Osteoblast (primary cell): ENCODE data around the gene SLC25A3. TPM values are rescaled to one million over a fixed set of nuclear protein-coding genes. Genes with fewer than 3 reads are reported as not detected.

Source experiments
- DNase-seq: peaks from one replicate; pipeline ENCODE4 v3.0.0; 2011; ENCODE audit warnings: low spot score, mixed read lengths; ENCODE audit not compliant: insufficient read length; ENCODE audit errors: missing footprints
- H2AFZ ChIP-seq: 2 replicates; pipeline ENCODE4 v1.6.0; 2011; ENCODE audit warnings: mild to moderate bottlenecking, low read length
- H3K27ac ChIP-seq: 2 replicates; pipeline ENCODE4 v1.5.1; 2011; ENCODE audit warnings: mild to moderate bottlenecking, low read depth, low read length, moderate library complexity
- H3K27me3 ChIP-seq: 2 replicates; pipeline ENCODE4 v1.6.0; 2012; ENCODE audit warnings: mild to moderate bottlenecking, control low read depth, inconsistent platforms, low read length, moderate library complexity; ENCODE audit not compliant: insufficient read depth
- H3K36me3 ChIP-seq: 2 replicates; pipeline ENCODE4 v1.5.1; 2011; ENCODE audit warnings: mild to moderate bottlenecking, low read length, control low read depth, moderate library complexity; ENCODE audit not compliant: insufficient read depth
- H3K4me1 ChIP-seq: 2 replicates; pipeline ENCODE4 v1.5.1; 2011; ENCODE audit warnings: mild to moderate bottlenecking, low read length, control low read depth, moderate library complexity; ENCODE audit not compliant: insufficient read depth
- H3K4me2 ChIP-seq: 2 replicates; pipeline ENCODE4 v1.6.0; 2011; ENCODE audit warnings: mild to moderate bottlenecking, low read length; ENCODE audit not compliant: insufficient read depth
- H3K4me3 ChIP-seq: fragments of 200-600 bp; sonication (generic); 3 replicates; pipeline ENCODE4 v1.5.1; 2012; ENCODE audit warnings: mild to moderate bottlenecking, low read length, inconsistent platforms; ENCODE audit not compliant: insufficient read depth
- H3K79me2 ChIP-seq: 2 replicates; pipeline ENCODE4 v1.6.0; 2012; ENCODE audit warnings: mild to moderate bottlenecking, low read length, control low read depth, inconsistent platforms; ENCODE audit not compliant: insufficient read depth
- H3K9me3 ChIP-seq: 2 replicates; pipeline ENCODE4 v1.5.1; 2011; ENCODE audit warnings: low read depth, low read length, control low read depth
- H4K20me1 ChIP-seq: 2 replicates; pipeline ENCODE4 v1.6.0; 2012; ENCODE audit warnings: mild to moderate bottlenecking, low read length, control low read depth; ENCODE audit not compliant: insufficient read depth
- CTCF ChIP-seq: IDR thresholded peaks from 2 replicates; pipeline ENCODE4 v1.5.1; 2011; ENCODE audit warnings: mild to moderate bottlenecking, low read depth, low read length, moderate library complexity; ENCODE audit errors: extremely low read depth
- total RNA-seq: library from RNA; depleted of rRNA; stranded (reverse); fragments of >200 nt; gene quantifications from 2 replicates; pipeline ENCODE4 v1.2.3, GENCODE V29; 2012

The SLC25A3 gene
- total RNA-seq, 1 donor = 771 TPM

DNA sequence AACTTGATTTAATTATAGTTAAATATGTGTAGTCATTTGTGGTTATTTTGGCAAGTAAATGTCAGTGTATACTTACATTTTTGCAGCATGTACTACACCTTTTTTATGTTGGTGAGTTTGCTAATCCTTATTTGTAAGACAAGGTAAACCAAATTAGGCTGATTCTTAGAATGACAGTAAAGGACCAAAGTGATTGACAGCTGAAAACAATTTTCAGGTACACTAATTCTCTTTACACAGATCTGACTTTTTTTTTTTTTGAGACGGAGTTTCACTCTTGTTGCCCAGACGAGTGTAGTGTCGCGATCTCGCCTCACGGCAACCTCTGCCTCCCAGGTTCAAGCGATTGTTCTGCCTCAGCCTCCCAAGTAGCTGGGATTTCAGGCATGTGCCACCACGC lies 8.4 kb downstream of the SLC25A3 start:
- H3K4me2 ChIP-seq = no peak overlapping the region
- H3K36me3 ChIP-seq = peaks cover 72% of the 10 kb centered on the region
- H3K27ac ChIP-seq = no peak overlapping the region
- DNase-seq = no peak
- no peak overlapping the region for H2AFZ ChIP-seq
- no peaks in the 10 kb centered on the region for H3K27me3 ChIP-seq
- H3K9me3 ChIP-seq = no peaks in the 10 kb centered on the region
- H4K20me1 ChIP-seq = peaks cover 26% of the 10 kb centered on the region
- peaks cover 30% of the 10 kb centered on the region for H3K79me2 ChIP-seq
- H3K4me1 ChIP-seq = no peaks in the 10 kb centered on the region
- H3K4me3 ChIP-seq = no peak overlapping the region
- no peak for TF ChIP-seq CTCF

DNA sequence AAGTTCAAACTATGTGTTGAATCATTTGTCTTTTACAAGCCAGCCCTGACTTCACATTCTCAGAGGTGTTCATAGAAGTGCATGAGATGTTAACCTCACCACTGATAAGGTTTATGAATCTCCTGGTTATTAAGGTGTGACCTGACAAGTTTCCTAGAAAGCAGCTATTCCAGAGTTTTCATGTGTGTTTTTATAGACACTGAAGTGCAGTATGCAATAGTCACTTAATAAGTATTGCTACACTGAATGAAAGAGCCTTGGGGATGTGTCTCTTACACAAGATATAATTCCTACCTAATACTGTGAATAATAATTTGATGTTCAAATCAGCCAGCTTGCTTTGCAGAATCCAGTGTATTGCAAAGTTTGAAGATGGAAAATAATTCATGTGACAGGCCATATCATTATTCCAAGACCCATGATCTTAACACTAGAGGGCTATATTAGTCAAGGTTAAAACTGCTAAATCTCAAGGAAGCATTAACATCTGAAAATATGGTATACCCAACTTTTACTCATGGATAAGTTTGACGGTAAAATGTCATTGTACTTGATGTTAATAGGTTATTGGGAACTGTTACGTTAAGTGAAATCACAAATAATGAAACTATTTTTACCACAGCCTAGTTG lies 13.0 kb downstream of the SLC25A3 start:
- DNase-seq = no peak
- no peak overlapping the region for H3K27ac ChIP-seq

DNA sequence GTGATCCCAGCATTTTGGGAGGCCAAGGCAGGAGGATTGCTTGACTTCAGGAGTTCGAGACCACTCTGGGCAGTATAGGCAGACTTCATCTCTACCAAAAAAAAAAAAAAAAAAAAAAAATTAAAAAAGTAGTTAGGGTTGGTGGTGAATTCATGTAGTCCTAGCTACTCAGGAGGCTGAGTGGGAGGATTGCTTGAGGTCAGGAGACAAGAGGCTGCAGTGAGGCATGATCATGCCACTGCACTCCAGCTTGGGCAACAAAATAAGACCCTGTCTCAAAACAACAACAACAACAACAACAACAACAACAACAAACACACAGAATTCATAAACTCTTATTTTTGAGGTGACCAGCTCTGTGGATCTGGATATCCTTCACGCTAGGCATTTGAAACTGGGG lies 17.1 kb downstream of the SLC25A3 start:
- no peak overlapping the region for H3K4me2 ChIP-seq
- H3K4me3 ChIP-seq = no peak overlapping the region
- no peak for TF ChIP-seq CTCF
- no peaks in the 10 kb centered on the region for H3K27me3 ChIP-seq
- no peaks in the 10 kb centered on the region for H3K9me3 ChIP-seq
- H2AFZ ChIP-seq = no peak overlapping the region
- no peaks in the 10 kb centered on the region for H3K4me1 ChIP-seq
- DNase-seq = no peak
- no peaks in the 10 kb centered on the region for H4K20me1 ChIP-seq
- H3K27ac ChIP-seq = no peak overlapping the region
- no peaks in the 10 kb centered on the region for H3K79me2 ChIP-seq
- H3K36me3 ChIP-seq = no peaks in the 10 kb centered on the region

More for the DNA sequence above, 13.0 kb downstream of the SLC25A3 start:
- Histone ChIP-seq H3K79me2 (no peaks in the 10 kb centered on the region), H4K20me1 (no peaks in the 10 kb centered on the region), H2AFZ (no peak overlapping the region), H3K9me3 (no peaks in the 10 kb centered on the region), H3K36me3 (peaks cover 29% of the 10 kb centered on the region), H3K27me3 (no peaks in the 10 kb centered on the region), H3K4me3 (no peak overlapping the region), H3K4me2 (no peak overlapping the region), H3K4me1 (no peaks in the 10 kb centered on the region)
- TF ChIP-seq CTCF = peak; percentile 12

DNA sequence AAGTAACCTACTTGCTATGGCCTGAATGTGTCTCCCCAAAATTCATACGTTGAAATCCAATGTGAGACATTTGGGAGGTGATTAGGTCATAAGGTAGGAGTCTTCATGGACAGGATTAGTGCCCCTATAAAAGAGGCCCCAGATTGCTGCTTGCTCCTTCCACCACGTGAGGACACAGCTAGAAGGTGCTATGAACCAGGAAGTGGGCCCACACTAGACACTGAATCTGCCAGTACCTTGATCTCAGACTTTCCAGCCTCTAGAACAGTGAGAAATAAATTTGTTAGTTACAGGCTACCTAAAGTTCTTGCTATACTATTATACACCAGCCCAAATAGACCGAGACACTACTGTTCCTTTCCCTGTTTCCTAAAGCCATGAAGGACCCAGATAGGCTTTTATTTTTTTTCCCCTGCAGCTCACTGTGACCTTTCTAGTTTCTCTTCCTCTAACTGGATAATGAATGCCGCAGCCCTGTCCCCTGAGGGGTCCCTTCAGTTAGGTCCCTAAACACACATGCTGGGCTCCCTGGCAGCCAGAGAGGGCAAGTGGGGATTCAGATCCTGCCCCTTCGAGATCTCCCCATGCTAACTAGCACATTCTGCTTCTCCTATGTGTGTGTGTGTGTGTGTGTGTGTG lies 19.3 kb downstream of the SLC25A3 start:
- no peak for DNase-seq

More for the DNA sequence above, 19.3 kb downstream of the SLC25A3 start:
- Histone ChIP-seq H3K27me3 (no peaks in the 10 kb centered on the region), H3K79me2 (no peaks in the 10 kb centered on the region), H3K9me3 (no peaks in the 10 kb centered on the region), H3K27ac (no peak overlapping the region), H3K36me3 (no peaks in the 10 kb centered on the region), H3K4me2 (no peak overlapping the region), H2AFZ (no peak overlapping the region), H4K20me1 (no peaks in the 10 kb centered on the region), H3K4me3 (no peak overlapping the region), H3K4me1 (no peaks in the 10 kb centered on the region)
- no peak for TF ChIP-seq CTCF
